Effector memory CD8-positive, alpha-beta T cell (primary cell): ENCODE results near the gene DNAH2.

Experiments used
- ATAC-seq: fragments of 150-1000 bp; cut with Tn5 transposase; replicated peaks from 2 replicates; pipeline ENCODE4 v1.10.0; 2021; ENCODE audit warnings: mild to moderate bottlenecking, moderate library complexity
- DNase-seq, 3 experiments: peaks; one replicate each; pipeline ENCODE4 v3.0.0; 2021
- H3K27ac Mint-ChIP-seq, 2 donors: one replicate each; pipeline ENCODE4 v1.8.0; 2022; ENCODE audit warnings: mild to moderate bottlenecking in 2 of 2, mixed read lengths in 2 of 2, moderate library complexity in 2 of 2
- H3K27me3 Mint-ChIP-seq, 2 donors: one replicate each; pipeline ENCODE4 v1.8.0; 2022; ENCODE audit warnings: mixed read lengths in 2 of 2
- H3K36me3 Mint-ChIP-seq: one replicate; pipeline ENCODE4 v1.8.0; 2022; ENCODE audit warnings: mild to moderate bottlenecking, moderate library complexity, mixed read lengths; ENCODE audit not compliant: insufficient read depth
- H3K4me1 Mint-ChIP-seq, 2 donors: one replicate each; pipeline ENCODE4 v1.8.0; 2022; ENCODE audit warnings: low read depth in 2 of 2, mixed read lengths in 2 of 2
- H3K4me3 Mint-ChIP-seq, 2 donors: one replicate each; pipeline ENCODE4 v1.8.0; 2022; ENCODE audit warnings: mild to moderate bottlenecking in 2 of 2, mixed read lengths in 2 of 2, moderate library complexity in 2 of 2
- H3K9me3 Mint-ChIP-seq, 2 donors: one replicate each; pipeline ENCODE4 v1.8.0; 2022; ENCODE audit warnings: mixed read lengths in 2 of 2

Gene DNAH2

DNA sequence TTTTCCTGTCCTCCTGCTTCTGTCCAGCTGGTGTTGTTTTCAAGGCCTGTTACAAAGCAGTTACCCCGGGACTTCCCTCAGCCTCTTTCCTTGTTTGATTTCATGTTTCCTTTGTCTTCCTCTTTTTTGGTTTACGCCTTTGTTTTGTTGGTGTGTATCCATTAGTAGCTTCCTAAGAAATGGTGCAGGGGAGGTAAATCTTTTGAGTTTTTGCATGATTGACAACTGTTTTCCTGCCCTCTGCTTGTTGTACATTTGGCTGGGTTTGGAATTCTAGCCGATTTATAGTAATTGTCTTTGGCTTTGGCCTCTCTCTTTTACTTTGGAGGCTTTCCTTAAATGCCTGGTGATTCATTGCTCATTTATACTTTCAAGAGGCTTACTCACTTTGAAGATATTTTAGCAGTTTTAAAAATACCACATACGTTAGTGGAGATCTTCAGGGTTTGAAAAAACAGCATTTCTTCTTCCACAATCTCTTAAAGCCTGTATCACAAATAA, 32.8 kb downstream of the DNAH2 start:
- no peaks in the 10 kb centered on the region for H3K9me3 Mint-ChIP-seq
- H3K27me3 Mint-ChIP-seq, result peaks cover 38 to 40% of the 10 kb centered on the region in 2 donors
- no peaks in the 10 kb centered on the region for H3K36me3 Mint-ChIP-seq
- DNase-seq (no peak), ATAC-seq (no peak)
- H3K27ac Mint-ChIP-seq, result no peak overlapping the region
- no peak overlapping the region for H3K4me3 Mint-ChIP-seq
- H3K4me1 Mint-ChIP-seq, result no peaks in the 10 kb centered on the region

DNA sequence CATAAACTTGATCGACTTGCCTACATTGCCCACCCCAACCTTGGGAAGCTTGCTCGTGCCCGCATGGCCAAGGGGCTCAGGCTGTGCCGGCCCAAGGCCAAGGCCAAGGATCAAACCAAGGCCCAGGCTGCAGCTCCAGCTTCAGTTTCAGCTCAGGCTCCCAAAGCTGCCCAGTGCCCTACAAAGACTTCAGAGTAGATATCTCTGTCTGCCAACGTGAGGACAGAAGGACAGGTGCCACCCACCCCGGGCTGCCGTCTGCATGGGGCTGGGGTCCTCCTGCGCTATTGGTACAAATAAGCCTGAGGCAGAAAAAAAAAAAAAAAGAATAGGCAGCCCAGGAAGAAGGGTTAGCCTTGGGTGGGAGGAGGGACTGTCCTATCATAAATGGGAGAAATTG, 37.1 kb downstream of the DNAH2 start:
- Mint-ChIP-seq H3K4me1 (no peaks in the 10 kb centered on the region), H3K27ac (no peak overlapping the region), H3K36me3 (no peaks in the 10 kb centered on the region), H3K27me3 (peaks cover 32 to 40% of the 10 kb centered on the region in 2 donors), H3K9me3 (no peaks in the 10 kb centered on the region), H3K4me3 (no peak overlapping the region)
- ATAC-seq (no peak), DNase-seq (no peak)

DNA sequence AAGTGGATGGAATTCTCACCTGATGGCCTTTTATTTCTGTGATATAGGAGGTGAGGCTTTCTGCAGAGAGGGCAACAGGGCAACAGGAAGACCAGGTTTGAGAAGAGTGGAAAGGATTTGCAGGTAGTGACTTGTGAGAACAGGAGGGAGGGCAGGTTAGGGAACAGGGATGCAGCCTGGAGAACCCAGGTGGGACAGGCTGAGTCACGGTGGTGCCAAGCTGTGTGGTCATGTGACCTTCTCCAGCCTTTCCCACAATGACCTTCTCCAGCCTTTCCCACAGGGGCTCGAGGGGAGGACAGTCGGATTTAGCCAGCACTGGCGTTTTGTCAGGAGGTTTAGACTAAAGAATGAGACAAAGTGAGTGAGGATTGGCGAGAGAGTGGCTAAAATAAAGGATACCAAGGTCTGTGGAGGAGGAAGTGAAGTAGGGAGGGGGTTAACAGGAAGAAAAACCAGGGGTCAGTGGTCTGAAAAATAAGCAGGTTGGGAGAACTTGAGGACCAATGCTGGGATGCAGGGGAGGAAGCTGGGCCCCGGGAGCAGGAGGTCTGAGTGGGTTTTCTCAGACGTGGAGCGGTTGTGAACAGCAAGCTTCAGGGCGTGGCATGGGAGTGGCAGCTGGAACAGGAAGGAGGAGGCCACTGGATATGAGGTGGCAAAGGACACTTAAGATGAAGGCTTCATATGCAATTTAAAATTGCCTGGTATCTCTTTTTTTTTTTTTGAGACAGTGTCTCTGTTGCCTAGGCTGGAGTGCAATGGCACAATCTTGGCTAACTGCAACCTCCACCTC, 37.7 kb downstream of the DNAH2 start:
- Mint-ChIP-seq H3K36me3 (no peaks in the 10 kb centered on the region), H3K27ac (no peak overlapping the region), H3K4me1 (no peaks in the 10 kb centered on the region), H3K27me3 (peaks cover 27 to 37% of the 10 kb centered on the region in 2 donors), H3K4me3 (no peak overlapping the region), H3K9me3 (no peaks in the 10 kb centered on the region)
- DNase-seq (no peak), ATAC-seq (no peak)

GRCh38 chr17:7756968-7757367, 39.4 kb downstream of the DNAH2 start:
- no peak overlapping the region for H3K4me3 Mint-ChIP-seq
- H3K27ac Mint-ChIP-seq, result no peak overlapping the region

DNA sequence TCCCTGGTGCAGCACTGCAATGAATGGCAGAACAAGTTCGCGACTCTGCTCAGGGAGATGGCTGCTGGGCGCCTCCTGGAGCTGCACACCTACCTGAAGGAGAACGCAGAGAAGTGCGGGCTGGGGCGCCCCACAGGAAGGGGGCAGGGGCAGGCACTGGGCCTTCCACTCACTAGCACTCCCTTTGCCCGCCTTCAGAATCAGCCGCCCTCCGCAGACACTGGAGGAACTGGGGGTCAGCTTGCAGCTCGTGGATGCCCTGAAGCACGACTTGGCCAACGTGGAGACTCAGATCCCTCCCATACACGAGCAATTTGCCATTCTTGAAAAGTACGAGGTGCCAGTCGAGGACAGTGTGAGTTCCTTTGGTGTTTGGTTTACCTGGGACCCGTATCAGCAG, 46.4 kb downstream of the DNAH2 start:
- ATAC-seq, result no peak
- Mint-ChIP-seq H3K27me3 (peaks cover 26 to 36% of the 10 kb centered on the region in 2 donors), H3K4me1 (no peaks in the 10 kb centered on the region), H3K36me3 (no peaks in the 10 kb centered on the region), H3K27ac (no peak overlapping the region), H3K9me3 (no peaks in the 10 kb centered on the region), H3K4me3 (no peak overlapping the region)
- no peak for DNase-seq

More at GRCh38 chr17:7756968-7757367, 39.4 kb downstream of the DNAH2 start:
- Mint-ChIP-seq H3K36me3 (no peaks in the 10 kb centered on the region), H3K27me3 (peaks cover 24 to 33% of the 10 kb centered on the region in 2 donors), H3K4me1 (no peaks in the 10 kb centered on the region), H3K9me3 (no peaks in the 10 kb centered on the region)
- ATAC-seq (no peak), DNase-seq (no peak)

DNA sequence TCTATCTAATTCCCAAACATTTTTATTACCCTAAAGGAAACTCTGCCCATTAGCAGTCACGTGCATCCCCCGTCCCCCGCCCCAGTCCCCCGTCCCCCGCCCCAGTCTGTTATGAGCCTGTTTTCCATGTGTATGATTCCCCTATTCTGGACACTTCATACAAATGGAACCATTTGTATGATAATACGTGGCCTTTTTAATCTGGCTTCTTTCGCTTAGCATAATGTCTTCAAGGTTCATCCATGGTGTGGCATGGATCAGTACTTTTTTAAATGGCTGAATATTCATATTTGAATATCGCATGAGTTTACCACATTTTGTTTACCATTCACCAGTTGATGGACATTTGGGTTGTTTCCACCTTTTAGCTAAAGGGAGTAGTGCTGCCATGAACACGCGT, 49.5 kb downstream of the DNAH2 start:
- no peak overlapping the region for H3K27ac Mint-ChIP-seq
- no peaks in the 10 kb centered on the region for H3K36me3 Mint-ChIP-seq
- ATAC-seq, result no peak
- no peaks in the 10 kb centered on the region for H3K4me1 Mint-ChIP-seq
- H3K9me3 Mint-ChIP-seq, result no peaks in the 10 kb centered on the region
- DNase-seq, result no peak
- peaks cover 40 to 66% of the 10 kb centered on the region in 2 donors for H3K27me3 Mint-ChIP-seq
- no peak overlapping the region for H3K4me3 Mint-ChIP-seq

DNA sequence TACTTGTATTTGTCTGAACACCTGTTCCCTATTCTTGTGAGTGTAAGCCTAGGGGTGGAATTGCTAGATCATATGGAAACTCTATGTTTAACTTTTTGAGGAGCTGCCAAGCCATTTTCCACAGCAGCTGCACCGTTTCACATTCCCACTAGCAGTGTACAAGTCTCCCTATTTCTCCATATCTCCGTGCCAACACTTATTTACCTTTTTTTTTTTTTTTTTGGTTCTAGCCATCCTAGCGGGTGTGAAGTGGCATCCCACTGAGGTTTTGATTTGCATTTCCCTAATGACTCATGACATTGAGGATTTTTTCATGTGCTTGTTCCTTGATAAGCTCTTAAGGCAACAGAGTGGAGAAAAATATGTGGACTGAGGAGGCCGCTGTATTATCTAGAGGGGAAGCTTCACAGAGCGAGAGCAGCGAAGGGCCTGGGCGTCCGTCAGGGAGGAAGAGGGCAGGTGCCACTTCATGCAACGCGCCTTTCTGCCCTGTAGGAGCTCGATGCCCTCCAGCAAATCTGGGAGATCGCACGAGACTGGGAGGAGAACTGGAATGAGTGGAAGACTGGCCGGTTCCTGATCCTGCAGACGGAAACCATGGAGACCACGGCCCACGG, 50.0 kb downstream of the DNAH2 start:
- no peaks in the 10 kb centered on the region for H3K4me1 Mint-ChIP-seq
- no peaks in the 10 kb centered on the region for H3K36me3 Mint-ChIP-seq
- H3K4me3 Mint-ChIP-seq, result no peak overlapping the region
- H3K27me3 Mint-ChIP-seq, result peaks cover 40 to 71% of the 10 kb centered on the region in 2 donors
- no peak for DNase-seq
- H3K27ac Mint-ChIP-seq, result no peak overlapping the region
- ATAC-seq, result no peak
- H3K9me3 Mint-ChIP-seq, result no peaks in the 10 kb centered on the region

- no peaks in the 10 kb centered on the region for H3K9me3 Mint-ChIP-seq
- no peak overlapping the region for H3K4me3 Mint-ChIP-seq
- no peak overlapping the region for H3K27ac Mint-ChIP-seq
- H3K27me3 Mint-ChIP-seq, result peaks cover 56 to 88% of the 10 kb centered on the region in 2 donors
- no peak for DNase-seq
- no peak for ATAC-seq
- H3K4me1 Mint-ChIP-seq, result no peaks in the 10 kb centered on the region
- H3K36me3 Mint-ChIP-seq, result no peaks in the 10 kb centered on the region
Observed at GRCh38 chr17:7769854-7770253, 52.3 kb downstream of the DNAH2 start.

DNA sequence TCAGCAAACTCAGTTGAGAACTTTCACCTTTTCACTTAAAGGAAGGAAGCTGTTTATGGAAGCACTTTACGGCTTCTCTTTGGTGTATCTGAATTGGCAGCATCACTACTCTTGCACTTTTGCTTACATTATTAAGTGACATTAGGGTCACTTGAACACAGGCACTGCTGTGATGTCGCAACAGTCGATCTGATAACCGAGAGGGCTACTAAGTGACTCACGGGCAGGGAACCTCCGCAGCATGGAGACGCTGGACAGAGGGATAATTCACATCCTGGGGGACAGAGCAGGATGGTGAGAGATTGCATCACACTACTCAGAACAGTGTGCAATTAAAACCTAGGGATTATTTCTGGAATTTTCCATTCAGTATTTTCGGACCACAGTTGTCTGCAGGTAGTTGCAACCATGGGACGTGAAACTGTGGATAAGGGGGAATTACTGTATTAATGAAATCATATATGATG, 56.5 kb downstream of the DNAH2 start:
- Mint-ChIP-seq H3K27me3 (peaks cover 52 to 91% of the 10 kb centered on the region in 2 donors), H3K27ac (no peak overlapping the region), H3K36me3 (no peaks in the 10 kb centered on the region), H3K4me1 (no peaks in the 10 kb centered on the region), H3K9me3 (no peaks in the 10 kb centered on the region), H3K4me3 (no peak overlapping the region)
- ATAC-seq (no peak), DNase-seq (no peak)

DNA sequence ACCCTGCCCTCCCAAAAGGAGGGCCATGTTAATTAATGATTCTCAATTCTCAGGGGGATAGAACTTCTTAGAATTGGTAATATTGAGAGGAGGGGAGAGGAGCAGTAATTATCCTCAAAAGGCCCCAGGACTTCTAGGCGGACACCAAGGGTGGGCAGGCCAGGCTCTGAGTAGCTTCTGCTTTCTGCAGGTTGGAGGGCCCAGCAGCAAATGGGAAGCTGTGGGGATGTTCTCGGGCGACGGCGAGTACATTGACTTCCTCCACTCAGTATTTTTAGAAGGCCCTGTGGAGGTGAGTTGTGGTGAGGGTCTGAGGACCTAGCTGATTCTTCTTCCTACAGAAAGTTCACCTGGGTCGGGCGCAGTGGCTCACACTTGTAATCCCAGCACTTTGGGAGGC, 57.5 kb downstream of the DNAH2 start:
- H3K27ac Mint-ChIP-seq, result no peak overlapping the region
- H3K4me1 Mint-ChIP-seq, result no peaks in the 10 kb centered on the region
- ATAC-seq (no peak), DNase-seq (no peak)
- peaks cover 49 to 82% of the 10 kb centered on the region in 2 donors for H3K27me3 Mint-ChIP-seq
- no peaks in the 10 kb centered on the region for H3K36me3 Mint-ChIP-seq
- no peaks in the 10 kb centered on the region for H3K9me3 Mint-ChIP-seq
- H3K4me3 Mint-ChIP-seq, result no peak overlapping the region

DNA sequence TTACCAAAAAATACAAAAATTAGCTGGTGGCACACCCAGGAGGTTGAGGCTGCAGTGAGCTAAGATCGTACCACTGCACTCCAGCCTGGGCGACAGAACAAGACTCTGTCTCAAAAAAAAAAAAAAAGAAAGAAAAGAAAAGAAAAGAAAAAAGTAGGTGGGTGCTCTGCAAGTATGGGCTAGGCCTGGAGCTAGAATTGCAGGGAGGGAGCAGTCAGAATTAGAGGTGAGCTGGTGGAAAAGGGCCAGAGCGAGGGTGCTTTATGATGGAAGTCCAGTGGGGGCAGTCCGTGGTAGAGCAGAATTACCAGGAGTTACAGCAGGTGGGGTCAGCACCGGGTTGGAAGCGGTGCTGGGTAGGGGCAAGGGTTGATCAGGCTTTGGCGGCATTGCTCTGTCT, 59.5 kb downstream of the DNAH2 start:
- DNase-seq (no peak), ATAC-seq (no peak)
- H3K36me3 Mint-ChIP-seq, result no peaks in the 10 kb centered on the region
- H3K27me3 Mint-ChIP-seq, result peaks cover 40 to 63% of the 10 kb centered on the region in 2 donors
- H3K9me3 Mint-ChIP-seq, result no peaks in the 10 kb centered on the region
- no peaks in the 10 kb centered on the region for H3K4me1 Mint-ChIP-seq
- no peak overlapping the region for H3K27ac Mint-ChIP-seq
- H3K4me3 Mint-ChIP-seq, result no peak overlapping the region

DNA sequence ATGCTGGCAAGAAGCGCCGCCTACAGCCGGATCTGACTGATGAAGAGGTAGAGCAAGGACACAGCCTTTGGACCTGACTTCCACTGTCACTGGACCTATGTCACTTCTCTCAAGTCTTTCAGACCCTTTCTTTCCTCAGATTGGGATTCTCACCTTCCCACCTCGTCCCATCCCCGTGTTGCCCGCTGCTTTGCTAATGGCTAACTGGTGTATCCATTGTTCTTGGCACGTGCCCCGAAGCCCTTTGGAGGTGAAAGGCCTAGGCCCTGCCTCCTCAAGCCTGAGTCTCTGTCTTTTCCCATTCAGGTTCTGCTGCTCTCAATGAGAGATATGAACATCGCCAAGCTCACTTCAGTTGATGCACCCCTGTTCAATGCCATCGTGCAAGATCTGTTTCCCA, 63.2 kb downstream of the DNAH2 start:
- Mint-ChIP-seq H3K27ac (no peak overlapping the region), H3K4me1 (no peaks in the 10 kb centered on the region), H3K36me3 (no peaks in the 10 kb centered on the region), H3K9me3 (no peaks in the 10 kb centered on the region), H3K4me3 (no peak overlapping the region), H3K27me3 (peaks cover 18 to 37% of the 10 kb centered on the region in 2 donors)
- ATAC-seq, result no peak
- DNase-seq, result no peak

DNA sequence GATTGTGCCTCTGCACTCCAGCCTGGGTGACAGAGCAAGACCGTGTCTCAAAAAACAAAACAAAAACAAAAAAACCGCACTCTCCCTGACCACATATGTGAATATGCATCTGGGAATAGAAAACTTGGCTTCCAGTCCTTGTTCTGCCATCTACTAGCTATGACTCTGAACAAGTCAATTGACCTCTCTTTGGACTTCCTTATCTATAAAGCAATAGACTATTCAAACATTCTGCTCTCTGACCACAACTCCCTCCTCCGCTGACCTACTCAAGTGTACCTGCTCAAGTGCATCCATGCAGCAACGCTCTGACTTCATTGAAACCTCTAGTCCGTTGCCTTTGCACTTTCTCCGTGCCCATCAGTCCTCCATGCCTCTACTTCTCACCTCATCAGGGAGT, 63.9 kb downstream of the DNAH2 start:
- no peaks in the 10 kb centered on the region for H3K9me3 Mint-ChIP-seq
- DNase-seq, result no peak
- no peak for ATAC-seq
- H3K36me3 Mint-ChIP-seq, result no peaks in the 10 kb centered on the region
- H3K4me1 Mint-ChIP-seq, result no peaks in the 10 kb centered on the region
- H3K27me3 Mint-ChIP-seq, result peaks cover 18 to 37% of the 10 kb centered on the region in 2 donors
- no peak overlapping the region for H3K27ac Mint-ChIP-seq
- H3K4me3 Mint-ChIP-seq, result no peak overlapping the region

- no peak overlapping the region for H3K27ac Mint-ChIP-seq
- H3K36me3 Mint-ChIP-seq, result no peaks in the 10 kb centered on the region
- DNase-seq, result no peak
- no peaks in the 10 kb centered on the region for H3K9me3 Mint-ChIP-seq
- H3K4me3 Mint-ChIP-seq, result no peak overlapping the region
- H3K4me1 Mint-ChIP-seq, result no peaks in the 10 kb centered on the region
- ATAC-seq, result no peak
- peaks cover 15 to 35% of the 10 kb centered on the region in 2 donors for H3K27me3 Mint-ChIP-seq
Observed at GRCh38 chr17:7782240-7782639, 64.7 kb downstream of the DNAH2 start.
